HG03469 (cell line): Measurements from ENCODE around the gene THADA.
"Not testable (repeated sequence)": the region's sequence is repeated elsewhere in the genome, so short reads cannot be mapped to it uniquely, and the experiment has no call there.

Experiments used
- ATAC-seq: cut with Tn5 transposase; IDR thresholded peaks from one replicate; pipeline ENCODE4 v1.9.1; 2021; ENCODE audit warnings: mild to moderate bottlenecking, moderate library complexity, moderate number of reproducible peaks; ENCODE audit not compliant: unreplicated experiment

The THADA gene

GRCh38 chr2:43307973-43308372 is 287.9 kb downstream of the THADA start:
- ATAC-seq, result no peak

DNA sequence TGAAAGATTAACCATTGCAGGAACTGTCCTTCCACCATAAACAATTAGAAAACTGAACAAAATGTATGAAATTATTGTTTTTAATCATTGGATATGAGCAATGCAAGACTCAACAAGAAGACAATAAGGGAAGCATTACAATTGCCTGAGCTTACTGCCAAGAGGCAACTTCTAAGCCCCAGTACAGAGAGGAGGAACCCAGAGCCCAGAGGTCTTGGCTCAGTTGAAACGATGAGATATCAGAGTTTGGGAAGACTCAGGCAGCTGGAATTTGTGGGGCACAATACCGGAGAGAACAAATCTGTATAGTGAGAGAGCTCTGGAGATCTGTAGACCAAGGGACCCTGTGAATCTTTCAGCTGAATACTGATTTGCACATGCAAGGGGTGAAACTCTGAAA is 288.8 kb downstream of the THADA start:
- no peak for ATAC-seq

DNA sequence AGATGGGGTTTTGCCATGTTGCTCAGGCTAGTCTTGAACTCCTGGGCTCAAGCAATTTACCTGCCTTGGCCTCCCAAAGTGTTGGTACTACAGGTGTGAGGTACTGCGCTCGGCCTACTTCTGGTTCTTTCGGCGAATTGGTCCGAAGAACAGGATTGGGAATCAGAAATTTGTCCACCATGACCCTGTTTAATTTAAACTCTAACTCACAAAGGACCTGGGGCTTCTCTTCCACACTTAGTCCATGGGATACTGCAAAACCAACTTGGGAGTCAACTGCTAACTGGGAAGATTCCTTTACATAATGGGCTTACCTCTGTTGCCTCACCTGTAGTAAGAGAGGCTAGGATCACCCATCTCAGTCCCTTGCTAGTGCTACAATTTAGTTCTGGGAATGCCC is 289.6 kb downstream of the THADA start:
- ATAC-seq, result no peak

DNA sequence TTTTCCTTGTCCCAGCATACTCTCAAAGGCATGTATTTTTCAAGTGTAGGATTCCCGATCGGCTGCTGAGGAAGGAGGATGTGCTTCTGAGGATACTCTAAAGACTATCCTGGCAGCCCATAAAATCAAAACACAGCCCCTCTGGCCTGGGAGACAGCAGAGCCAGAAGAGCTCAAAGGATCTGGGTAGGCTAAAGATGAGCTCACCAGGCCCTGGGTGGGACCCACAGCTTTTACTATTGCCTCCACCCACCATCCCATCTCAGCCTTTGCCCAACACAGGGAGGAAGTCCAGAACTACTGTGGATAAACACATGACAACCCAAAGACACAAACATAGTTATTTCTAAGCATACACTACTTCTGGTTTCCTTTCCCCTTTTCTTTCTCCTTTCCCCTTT is 290.3 kb downstream of the THADA start:
- no peak for ATAC-seq

DNA sequence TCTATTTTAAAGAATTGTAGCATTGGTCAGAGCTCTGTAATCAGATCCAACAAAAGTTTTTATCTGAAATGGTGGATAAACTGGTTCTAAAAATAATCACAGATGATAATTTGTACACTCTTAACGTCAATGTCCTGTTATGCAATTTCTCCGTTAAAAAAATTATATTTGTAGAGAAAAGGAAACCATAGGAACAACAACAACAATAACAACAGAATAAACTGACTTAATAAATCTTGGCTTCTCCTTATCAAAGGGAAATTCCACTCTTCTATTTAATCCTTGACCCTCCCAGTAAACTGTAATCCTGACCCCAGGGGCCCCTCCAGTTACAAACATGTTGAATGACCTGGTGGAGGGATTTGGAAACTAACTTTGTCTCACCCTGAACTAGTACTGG is 290.8 kb downstream of the THADA start:
- ATAC-seq, result no peak

GRCh38 chr2:43303889-43304288 is 291.9 kb downstream of the THADA start:
- no peak for ATAC-seq

GRCh38 chr2:43302961-43303494 is 292.8 kb downstream of the THADA start:
- no peak for ATAC-seq

GRCh38 chr2:43302182-43302960 is 293.5 kb downstream of the THADA start:
- ATAC-seq, result no peak

DNA sequence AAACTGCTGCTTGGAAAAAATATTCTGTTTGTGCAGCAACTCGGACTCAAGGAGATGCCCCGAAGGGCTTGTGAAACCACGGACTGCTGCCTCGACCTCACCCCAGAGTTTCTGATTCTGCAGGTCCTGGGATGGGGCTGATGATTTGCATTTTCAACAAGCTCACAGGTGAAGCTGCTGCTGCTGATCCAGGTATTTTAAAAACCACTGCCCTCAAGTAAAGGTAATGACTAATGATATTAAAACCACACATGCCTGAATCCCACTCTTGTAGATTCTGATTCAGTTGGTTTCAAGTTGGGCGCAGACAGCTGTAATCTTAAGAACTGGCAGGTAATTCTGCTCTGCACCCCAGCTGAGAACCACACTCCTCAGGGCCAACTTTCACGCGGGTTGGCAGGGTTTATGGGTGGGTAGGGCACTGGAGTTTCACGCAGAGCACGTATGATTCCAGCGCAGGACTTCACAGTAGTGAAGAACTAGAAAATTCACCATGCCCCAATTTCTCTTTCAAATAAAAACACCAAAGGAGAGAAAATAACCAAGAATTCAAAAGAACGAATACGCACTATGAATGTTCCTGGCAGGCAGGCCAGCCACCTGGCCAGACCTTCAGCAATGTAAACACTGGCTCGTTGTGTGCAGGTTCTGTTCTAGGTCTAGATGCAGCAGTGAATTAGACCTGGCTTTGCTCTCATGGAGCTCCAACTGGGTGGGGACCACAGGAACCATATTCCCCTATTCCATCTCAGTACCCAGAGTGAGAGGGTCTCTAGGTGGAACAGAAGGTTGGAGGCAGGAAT is 294.9 kb downstream of the THADA start:
- no peak for ATAC-seq

- ATAC-seq, result no peak
Measured at GRCh38 chr2:43300222-43300621, 295.6 kb downstream of the THADA start.

- ATAC-seq, result no peak
Measured at GRCh38 chr2:43298500-43298899, 297.3 kb downstream of the THADA start.

GRCh38 chr2:43297740-43298139 is 298.1 kb downstream of the THADA start:
- not testable (repeated sequence) for ATAC-seq

- no peak for ATAC-seq
Measured at GRCh38 chr2:43294973-43295603, 300.8 kb downstream of the THADA start.

DNA sequence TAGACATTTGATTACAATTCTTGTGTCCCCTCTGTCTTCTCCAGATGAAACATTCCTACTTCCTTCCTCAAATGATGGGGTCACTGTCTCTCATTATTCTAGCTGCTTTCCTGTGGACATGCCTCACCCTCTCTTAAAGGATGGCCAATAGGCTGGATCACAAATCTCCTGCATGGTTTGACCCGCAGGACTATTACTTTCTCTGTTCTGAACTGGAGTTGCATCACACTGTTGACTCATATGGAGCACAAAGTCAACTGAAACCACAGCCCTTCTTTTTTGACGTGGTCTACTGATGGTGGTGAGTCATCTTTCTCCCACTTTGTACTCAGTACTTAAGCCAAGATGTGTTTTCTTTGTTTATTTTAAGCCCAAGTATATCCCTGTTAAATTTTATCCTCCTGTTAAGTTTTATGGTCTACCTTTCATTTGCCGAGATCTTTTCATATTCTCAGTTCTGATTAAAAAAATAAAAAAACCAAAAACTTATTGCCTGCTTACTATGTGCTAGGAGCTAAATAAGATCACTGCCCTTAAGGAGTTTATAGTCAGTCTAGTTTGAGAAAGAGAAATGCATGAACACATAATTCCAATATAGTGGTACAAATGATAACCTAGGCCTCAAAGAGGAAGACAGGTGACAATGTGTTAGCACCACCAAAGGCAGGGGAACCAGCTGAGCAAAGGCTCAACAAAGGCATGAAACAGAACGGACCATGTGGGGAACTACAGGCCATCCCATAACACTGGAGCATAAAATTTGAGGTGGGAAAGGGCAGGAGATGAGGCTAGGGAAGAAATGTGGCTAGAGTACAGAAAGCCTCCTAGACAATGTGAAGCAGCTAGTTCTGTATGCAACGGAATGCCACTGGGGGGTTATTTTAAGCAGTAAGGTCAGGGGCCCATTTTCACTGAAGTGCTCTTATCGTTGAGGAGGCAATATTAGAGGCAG is 301.8 kb downstream of the THADA start:
- ATAC-seq, result peak; percentile 95

DNA sequence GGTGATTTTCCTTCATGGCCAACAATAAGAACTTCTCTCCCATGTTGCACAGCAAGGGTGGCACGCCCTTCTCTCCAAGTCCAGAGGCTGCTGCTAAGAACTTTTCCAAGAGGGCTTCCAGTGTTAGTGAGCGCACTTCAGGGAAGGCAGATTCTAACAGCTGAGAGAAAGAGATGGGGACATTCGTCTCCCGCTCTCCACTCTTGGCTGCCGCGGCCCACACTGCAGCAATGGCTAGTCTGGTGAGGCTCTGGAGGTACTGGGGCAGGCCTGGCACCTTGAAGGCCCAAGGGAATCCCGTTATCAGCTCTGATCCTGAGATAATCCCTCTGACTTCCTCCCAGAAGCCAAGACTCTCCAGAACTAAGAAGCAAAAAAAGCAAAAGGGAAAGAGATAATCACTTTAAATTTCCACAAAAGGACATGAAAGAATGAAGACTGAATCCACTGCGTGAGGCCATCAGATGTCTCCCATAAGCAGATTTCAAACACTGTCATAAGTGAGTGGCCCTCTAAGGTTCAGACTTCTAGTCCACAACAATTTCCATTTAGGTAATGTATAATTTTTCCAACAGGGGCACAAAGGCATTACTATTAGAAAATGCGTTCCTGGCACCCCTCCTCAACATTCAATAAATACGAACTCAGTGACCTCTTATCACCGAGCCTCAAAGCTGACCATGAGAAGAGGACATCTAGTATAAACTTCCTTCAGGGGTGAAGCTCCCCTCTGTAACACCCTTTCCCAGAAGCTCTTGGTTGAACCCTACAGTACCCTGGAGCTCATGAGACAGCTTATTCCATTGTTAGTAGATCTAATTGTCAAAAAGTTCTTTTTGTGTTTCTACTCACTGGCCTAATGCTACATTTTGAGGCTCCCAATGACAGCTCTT is 302.7 kb downstream of the THADA start:
- ATAC-seq, result no peak

- no peak for ATAC-seq
Measured at GRCh38 chr2:43292297-43292696, 303.5 kb downstream of the THADA start.

DNA sequence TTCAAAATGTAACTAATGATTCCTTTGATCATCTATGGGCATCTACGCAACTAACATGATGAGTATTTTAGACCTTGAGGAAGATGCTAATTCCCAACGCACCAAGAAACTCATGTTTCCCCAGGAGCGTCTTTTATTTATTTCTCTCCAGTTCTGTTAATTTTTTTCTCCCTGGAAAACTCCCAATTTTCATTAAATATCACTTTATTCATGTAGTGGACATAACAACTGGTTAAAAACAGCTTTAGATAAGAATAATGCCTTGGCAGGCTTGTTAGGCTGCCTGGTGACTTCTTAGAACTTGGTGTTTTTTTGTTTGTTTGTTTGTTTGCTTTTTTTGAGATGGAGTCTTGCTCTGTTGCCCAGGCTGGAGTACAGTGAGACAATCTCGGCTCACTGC is 306.5 kb downstream of the THADA start:
- ATAC-seq, result no peak

- no peak for ATAC-seq
Measured at GRCh38 chr2:43288417-43289305, 307.2 kb downstream of the THADA start.
